NCI-H187 (cell line): Measurements from ENCODE around the gene NDUFA7.
"Not testable (repeated sequence)": the region's sequence is repeated elsewhere in the genome, so short reads cannot be mapped to it uniquely, and the experiment has no call there.

Source experiments
- DNase-seq, 2 experiments: peaks; one replicate each; lab custom pipeline; 2025; lab: John Stamatoyannopoulos, UW

The NDUFA7 gene

DNA sequence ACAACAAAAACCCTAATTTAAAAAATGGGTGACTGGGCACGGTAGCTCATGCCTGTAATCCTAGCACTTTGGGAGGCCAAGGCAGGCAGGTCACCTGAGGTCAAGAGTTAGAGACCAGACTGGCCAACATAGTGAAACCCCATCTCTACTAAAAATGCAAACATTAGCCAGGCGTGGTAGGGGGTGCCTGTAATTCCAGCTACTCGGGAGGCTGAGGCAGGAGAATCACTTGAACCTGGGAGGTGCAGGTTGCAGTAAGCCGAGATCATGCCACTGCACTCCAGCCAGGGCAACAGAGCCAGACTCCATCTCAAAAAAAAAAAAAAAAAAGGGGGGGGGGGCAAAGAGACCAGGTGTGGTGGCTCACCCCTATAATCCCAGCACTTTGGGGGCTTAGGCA lies 56.9 kb downstream of the NDUFA7 start:
- not testable (repeated sequence) for DNase-seq

DNA sequence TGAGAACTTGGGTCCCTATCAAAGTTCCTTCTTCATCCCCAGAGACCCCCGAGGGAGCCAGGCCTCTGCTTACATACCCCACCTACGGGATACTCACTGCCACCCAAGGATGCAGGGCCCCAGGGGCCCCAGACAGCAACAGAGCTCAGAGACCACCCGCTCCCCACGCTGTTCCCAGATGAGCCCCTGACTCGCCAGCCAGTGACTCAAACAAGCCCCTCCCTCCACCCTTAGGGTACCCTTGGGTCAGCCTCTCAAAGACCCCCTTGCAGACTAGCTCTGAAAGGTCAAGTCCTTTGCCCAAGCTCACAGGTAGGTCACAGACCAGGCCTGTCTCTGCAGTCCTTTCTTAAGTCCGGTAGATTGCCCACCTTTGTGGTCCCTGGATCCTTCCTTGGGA lies 58.7 kb downstream of the NDUFA7 start:
- DNase-seq: no peak

GRCh38 chr19:8261881-8262280 lies 59.3 kb downstream of the NDUFA7 start:
- no peak for DNase-seq

GRCh38 chr19:8261347-8261746 lies 59.8 kb downstream of the NDUFA7 start:
- no peak for DNase-seq
